Amygdala (tissue), 56 donors: ENCODE data around the gene ADORA2A.

Experiments used
- DNase-seq, 56 donors: peaks; one replicate each; lab custom pipeline; 2025; lab: John Stamatoyannopoulos, UW

Gene ADORA2A

GRCh38 chr22:24430431-24431308 is 3.3 kb downstream of the ADORA2A start:
- DNase-seq = peak in 3 of 56 donors; percentile 9 to 31 (median 18)

- no peak for DNase-seq
These were observed 4.1 kb downstream of the ADORA2A start for GRCh38 chr22:24431309-24432034.

GRCh38 chr22:24432059-24432853 is 4.9 kb downstream of the ADORA2A start:
- peak in 24 of 56 donors; percentile 7 to 64 (median 28) for DNase-seq

GRCh38 chr22:24433001-24433827 is 5.8 kb downstream of the ADORA2A start:
- no peak for DNase-seq

- no peak for DNase-seq
These were observed 6.5 kb downstream of the ADORA2A start for GRCh38 chr22:24433828-24434470.

GRCh38 chr22:24434471-24435322 is 7.3 kb downstream of the ADORA2A start:
- no peak for DNase-seq

GRCh38 chr22:24435323-24435645 is 7.9 kb downstream of the ADORA2A start:
- DNase-seq = no peak

- DNase-seq = no peak
These were observed 8.5 kb downstream of the ADORA2A start for GRCh38 chr22:24435861-24436371.

GRCh38 chr22:24436553-24436952 is 9.2 kb downstream of the ADORA2A start:
- no peak for DNase-seq

- DNase-seq = no peak
These were observed 9.7 kb downstream of the ADORA2A start for GRCh38 chr22:24437091-24437490.

GRCh38 chr22:24437741-24438328 is 10.4 kb downstream of the ADORA2A start:
- DNase-seq = no peak

- no peak for DNase-seq
These were observed 12.9 kb downstream of the ADORA2A start for GRCh38 chr22:24440270-24440717.

GRCh38 chr22:24440718-24441405 is 13.5 kb downstream of the ADORA2A start:
- DNase-seq = peak in 3 of 56 donors; percentile 6 to 68 (median 25)

- DNase-seq = no peak
These were observed 14.3 kb downstream of the ADORA2A start for GRCh38 chr22:24441406-24442351.

- no peak for DNase-seq
These were observed 14.9 kb downstream of the ADORA2A start for GRCh38 chr22:24442352-24442744.

- DNase-seq = no peak
These were observed 16.3 kb downstream of the ADORA2A start for GRCh38 chr22:24443668-24444067.
